Stromal cell of bone marrow (primary cell): ENCODE data around the gene TERT.
"Not testable (repeated sequence)": the region's sequence is repeated elsewhere in the genome, so short reads cannot be mapped to it uniquely, and the experiment has no call there.

Experiments
- DNase-seq: peaks from one replicate; pipeline ENCODE4 v3.0.0-alpha.2; 2012; ENCODE audit warnings: low read depth

Gene TERT

DNA sequence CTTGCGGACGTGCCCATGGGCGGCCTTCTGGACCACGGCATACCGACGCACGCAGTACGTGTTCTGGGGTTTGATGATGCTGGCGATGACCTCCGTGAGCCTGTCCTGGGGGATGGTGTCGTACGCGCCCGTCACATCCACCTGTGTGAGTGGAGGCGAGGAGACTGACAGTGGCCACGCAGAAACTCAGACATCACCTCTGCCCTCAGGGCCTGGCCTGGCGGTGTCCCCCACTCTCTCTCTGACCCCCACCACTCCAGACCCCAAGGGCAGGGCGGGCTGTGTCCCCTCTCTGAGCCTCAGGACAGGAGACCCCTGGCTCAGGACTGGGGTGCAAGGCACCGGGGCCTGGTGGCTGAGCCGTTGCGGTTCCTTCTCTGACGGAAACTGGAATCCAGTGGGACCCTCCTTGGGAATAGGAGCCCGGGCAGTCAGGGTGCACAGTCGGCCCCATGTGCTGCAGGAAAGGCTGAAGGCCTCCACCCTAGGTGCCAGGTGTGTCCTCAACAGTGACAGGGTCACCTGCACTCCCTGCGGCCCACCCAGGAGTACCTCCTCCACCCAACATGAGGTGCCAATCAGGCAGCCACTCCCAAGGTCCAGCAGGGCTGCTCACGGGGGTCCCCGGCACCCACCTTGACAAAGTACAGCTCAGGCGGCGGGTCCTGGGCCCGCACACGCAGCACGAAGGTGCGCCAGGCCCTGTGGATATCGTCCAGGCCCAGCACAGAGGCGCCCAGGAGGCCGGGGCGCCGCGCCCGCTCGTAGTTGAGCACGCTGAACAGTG, 16.0 kb downstream of the TERT start:
- DNase-seq: no peak

DNA sequence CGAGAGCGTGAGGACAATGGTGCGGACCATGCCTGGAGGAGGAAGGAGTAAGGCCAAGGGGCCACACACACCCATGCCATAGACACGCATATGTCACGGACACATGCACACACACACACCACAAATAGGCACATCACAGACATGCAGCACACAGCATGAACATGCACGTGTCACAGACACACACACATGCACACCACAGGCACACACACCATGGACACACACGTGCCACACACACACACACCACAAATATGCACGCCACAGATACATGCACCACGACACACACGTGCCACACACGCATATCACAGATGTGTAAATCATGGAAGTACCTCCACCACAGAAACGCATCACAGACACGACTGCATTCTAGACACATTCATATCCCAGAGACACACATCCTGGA, 16.7 kb downstream of the TERT start:
- DNase-seq: no peak

DNA sequence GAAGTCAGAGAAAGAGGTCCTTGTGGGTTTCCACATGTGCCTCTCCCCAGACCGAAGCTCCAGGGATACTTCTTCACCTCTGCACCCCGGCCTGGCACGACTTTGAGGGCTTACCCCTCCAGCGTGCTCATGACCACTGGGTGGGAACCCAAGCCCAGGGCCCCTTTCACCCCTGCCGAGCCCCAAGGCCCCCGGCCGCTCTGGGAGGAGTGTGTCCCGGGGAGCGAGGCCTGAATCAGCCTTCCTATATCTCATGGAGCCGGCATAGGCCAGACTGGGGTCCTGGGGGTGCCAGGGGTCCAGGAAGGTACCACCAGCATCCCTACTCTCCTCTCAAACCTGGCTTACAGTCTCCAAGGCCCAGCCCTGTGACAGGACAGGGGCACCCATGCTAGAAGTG, 17.1 kb downstream of the TERT start:
- DNase-seq: no peak

DNA sequence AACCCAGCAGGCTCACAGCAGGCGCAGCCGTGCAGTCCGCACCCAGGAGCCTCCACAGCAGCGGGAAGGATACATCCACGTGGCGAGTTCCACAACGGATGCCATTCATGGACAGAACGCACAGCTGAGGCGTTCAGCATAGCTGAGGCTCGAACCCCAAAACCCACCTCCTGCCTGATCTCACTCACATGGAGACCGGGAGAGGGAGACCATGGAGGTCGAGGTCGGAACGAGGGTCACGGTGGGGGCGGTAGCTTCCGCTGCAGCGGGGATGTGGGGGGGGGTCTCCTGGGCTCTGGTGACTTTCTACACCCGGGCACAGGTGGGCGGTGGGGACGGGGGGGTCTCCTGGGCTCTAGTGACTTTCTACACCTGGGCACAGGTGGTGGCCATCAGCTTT, 17.5 kb downstream of the TERT start:
- DNase-seq: no peak

DNA sequence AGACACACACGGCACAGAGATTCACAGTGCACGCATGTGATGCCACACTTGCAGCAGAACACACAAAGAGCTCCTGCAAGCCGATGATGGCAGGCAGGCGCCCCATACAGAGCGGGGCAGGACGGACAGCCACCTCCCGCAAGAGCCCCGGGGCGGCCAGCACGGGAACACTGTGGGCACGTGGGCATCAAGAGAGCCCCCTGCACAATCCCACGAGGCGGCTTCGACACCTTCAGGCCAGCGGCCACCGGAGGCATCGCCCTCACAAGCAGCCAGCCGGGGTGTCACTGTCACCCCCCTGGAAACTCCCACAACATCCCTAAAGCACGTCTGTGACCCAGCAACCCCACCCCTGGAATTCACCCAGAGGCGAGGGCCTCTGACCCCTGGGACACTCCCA, 17.9 kb downstream of the TERT start:
- DNase-seq: no peak

DNA sequence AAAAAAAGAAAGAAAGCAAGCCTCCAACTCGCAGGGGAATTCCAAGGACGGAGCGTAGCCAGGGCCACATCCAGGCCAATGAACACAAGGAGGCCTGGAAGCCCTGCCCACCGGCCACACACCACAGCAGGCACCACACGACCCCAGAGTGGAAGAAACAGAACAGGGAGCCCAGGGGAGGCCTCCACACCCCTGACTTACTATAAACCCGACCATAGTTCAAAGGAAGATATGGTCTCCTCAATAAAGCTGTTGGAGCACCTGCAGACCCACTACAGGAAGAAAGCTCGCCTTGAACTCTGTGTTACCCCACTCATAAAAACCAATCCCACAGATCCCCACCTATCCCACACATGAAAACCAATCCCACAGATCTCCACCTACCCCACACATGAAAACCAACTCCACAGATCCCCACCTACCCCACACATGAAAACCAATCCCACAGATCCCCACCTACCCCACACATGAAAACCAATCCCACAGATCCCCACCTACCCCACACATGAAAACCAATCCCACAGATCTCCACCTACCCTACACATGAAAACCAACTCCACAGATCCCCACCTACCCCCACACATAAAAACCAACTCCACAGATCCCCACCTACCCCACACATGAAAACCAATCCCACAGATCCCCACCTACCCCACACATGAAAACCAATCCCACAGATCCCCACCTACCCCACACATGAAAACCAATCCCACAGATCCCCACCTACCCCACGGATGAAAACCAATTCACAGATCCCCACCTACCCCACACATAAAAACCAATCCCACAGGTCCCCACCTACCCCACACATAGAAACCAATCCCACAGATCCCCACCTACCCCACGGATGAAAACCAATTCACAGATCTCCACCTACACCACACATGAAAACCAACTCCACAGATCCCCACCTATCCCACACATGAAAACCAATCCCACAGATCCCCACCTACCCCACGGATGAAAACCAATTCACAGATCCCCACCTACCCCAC, 19.2 kb downstream of the TERT start:
- not testable (repeated sequence) for DNase-seq

DNA sequence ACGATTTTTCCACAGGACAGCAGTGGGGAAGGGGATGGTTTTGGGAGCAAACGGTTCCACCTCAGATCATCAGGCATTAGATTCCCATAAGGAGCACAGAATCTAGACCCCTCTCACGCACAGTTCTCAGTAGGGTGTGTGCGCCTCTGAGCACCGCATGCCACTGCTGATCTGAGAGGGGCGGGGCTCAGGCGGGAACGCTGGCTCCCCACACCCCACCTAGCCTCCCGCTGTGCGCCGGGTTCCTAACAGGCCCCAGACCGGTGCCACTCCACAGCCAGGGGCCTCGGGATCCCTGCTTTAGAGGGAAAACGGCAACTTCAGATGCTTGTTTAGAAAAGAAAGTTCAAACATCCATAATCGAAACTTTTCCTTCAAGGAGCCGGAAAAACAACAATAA, 20.4 kb downstream of the TERT start:
- DNase-seq: no peak

DNA sequence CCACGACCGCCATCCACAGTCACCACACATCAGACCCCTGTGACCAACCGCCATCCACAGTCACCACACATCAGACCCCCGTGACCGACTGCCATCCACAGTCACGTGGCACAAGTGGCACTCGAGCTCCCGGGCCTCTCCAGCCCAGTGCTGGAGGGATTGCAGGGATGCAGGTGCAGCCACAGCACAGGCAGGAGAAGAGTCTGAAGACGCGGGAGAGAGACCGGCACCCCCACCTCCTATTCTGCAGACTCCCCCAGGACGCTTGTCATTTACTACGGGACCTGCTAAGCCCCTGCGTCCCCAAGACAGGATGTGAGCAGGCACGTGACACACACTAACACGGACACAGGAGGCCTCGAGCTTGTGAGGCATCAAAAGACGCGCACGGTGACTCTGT, 21.1 kb downstream of the TERT start:
- no peak for DNase-seq

DNA sequence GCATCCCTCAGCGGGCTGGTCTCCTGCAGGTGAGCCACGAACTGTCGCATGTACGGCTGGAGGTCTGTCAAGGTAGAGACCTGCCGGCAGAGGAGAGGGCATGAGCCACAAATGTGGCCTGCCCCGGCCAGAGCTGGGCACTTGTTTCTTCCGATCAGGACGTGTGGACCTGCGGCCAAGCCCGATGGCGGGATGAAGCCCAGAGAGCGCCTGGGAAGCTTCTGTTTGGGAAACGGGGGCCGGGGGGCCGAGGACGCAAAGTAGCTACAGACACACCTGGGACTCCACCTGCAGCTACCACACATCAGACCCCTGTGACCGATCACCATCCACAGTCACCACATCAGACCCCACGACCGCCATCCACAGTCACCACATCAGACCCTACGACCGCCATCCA, 22.7 kb downstream of the TERT start:
- no peak for DNase-seq

DNA sequence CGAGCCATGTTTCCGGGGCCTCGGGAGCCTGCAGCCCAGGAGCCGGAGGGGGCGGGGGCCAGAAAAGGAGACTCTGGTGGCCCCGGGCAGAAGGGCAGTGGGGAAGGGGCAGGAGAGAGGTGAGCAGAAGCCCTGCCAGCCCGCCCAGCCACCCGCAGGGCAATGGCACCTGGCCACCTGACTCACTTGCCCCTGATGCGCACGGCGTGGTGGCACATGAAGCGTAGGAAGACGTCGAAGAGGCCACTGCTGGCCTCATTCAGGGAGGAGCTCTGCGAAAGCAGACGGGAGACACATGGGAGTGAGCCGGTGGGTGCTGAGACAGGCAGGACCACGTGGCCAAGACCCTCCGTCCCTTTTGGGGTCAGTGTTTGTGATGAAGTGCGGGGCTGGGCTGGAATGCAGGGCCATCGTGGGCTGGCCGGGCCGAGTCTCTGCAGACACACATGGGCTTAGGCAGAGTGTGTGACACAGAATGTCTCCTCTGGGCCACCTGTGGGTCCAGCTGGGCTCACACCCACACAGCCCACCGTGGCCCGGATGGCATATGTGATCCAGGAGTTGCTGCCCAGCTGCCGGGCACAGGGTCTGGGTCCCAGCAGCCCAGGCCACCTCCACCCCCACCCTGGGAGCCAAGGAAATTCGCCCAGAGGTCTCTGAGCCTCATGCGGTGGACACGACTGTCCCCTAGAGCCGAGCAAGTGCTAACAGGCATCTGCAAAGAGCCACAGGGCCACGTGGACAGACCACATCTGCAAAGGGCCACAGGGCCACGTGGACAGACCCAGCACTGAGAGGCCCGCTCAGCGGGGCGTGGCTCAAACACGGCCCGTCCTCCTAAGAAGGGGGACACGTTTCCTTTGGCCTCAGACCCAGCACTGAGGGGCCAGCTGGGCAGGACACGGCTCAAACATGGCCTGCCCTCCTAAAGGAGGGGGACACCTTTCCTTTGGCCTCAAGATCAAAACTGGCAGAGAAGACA, 23.6 kb downstream of the TERT start:
- DNase-seq: no peak

DNA sequence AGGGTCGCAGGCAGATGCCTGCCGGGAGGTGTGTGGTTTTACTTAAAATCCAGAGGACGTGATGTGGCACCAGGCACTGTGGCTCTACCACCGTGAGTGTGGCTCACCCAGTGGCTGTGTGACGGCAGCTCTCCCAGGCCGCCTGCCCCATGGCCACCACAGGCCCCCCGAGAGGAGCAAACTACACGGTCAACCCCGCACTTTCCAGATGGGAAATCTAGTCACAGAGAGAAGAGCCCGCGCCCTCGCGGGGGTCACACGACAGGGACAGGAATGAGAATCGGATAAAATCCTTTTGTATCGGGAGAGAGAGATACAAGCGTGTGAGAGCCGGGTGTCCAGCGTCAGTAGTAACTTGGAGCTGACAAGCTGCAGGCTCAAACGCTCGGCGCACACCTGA, 24.4 kb downstream of the TERT start:
- DNase-seq: no peak

DNA sequence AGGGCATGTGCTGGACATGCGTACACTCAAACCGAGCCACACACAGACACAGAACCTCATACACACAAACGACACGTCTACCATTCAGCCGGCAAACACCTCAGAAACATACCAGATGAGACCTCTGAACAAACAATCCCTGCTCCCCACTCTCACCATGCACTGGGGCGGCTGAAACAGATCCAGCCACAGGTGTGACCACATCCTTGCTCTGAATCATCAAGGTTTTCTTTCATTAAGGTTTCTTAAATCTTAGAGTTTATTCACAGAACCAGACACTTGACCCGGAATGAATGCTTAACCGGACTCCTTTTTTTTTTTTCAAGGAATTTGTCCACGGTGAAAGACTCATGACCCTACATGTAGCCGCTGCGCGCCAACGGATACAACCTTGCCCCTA, 26.2 kb downstream of the TERT start:
- no peak for DNase-seq

DNA sequence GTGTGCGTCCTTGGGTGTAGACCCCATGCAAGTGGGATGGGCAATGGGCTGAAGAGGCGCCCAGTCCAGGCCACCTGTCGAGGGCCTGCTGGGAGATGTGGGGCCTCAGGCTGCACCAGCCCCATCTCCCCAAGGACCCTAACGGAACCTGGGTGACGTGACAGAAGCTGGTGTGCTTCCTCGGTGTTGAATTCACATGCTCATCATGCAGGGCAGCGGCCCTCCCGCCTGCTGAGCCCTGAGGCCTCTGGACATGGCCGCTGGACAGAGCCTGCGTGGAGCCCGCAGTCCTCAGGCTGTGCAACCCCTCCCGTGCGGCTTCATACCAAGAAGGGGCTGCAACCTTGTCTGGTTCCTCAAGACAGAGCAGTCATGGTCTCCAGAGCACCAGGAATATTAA, 26.8 kb downstream of the TERT start:
- no peak for DNase-seq

DNA sequence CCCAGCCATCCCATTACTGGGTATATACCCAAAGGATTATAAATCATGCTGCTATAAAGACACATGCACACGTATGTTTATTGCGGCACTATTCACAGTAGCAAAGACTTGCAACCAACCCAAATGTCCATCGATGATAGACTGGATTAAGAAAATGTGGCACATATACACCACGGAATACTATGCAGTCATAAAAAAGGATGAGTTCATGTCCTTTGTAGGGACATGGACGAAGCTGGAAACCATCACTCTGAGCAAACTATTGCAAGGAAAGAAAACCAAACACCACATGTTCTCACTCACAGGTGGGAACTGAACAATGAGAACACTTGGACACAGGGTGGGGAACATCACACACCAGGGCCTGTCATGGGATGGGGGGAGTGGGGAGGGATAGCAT, 27.4 kb downstream of the TERT start:
- not testable (repeated sequence) for DNase-seq

DNA sequence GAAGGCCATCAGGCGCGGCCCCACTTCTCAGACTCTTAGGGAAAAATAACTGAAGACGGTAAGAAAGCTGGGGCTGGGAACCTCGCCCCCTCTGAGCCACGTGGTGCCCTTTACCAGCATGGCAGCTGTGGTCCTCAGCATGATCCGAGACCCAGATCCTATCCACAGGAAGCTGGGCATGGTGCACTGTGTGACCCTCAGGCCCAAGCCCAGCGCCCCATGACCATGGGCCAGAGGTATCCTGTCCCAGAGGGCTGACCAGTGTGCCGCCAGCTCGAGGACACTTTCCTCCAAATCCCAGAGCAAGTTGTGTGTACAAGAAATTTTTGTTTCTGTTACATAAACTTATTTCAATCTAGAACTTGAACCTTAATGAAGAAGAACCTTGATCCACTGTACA, 28.1 kb downstream of the TERT start:
- no peak for DNase-seq

DNA sequence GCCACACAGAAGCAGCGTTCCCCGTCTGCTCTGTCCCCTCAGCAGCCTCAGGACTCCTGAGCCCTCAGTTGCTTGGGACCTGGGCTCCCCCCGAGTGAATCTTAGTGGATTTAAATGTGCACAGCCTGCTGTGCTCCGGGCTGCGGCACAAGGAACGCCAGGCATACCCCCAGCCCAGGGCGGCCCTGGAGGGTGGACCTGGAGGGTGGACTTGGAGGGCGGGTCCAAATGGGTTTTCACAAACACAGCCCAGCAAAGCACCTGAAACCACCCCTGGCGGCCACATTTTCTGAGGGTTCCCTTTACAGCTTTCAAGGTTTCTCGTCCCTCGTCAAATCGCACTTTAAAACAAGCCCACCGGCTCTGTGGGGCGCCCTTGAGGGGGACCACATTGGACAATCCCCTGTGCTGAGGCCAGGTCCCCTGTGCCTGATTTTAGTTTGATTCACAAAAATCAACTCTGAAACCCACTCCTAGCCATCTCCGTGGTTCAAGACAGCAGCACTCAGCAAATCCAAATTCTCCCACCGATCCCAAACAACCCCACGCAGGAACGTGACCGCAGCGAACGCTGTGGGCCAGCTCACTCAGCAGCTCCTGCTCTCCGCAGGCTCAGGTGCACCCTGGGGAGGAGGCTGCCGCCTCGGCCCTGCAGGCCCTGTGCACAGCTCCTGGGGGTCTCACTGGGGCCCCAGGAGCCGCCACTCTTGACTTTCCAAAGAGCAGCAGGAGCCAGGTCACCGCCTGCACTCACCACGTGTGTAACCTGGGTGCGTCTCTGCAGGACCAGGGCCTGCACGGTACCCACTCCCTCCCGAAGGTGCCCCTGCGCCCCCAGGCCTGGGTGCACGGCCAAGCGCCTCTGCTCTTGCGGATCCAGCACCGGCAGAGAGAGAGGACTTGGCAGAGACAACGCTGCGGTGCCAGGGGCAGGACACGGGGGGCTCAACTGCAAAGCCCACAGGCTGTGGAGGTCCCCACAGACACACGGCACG, 29.1 kb downstream of the TERT start:
- DNase-seq: no peak

DNA sequence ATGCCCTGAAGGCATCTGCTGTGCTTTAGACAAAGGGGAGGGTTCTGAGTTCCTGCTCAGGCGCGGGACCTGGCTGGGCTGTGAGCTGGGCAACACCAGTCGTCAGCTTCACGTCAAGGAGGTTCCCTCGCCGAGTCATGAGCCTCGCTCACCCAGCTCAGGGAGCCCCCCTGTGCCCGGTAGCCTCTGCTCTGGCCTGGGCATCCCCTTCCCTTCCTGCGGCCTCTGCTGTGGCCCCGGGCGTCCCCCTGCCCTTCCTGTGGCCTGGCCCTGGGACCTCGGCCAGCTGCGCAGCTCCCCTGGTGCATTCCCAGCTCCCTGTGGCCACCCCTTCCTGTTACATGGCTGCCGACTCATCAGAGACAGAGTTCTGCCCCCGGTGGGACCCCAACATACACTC, 29.8 kb downstream of the TERT start:
- no peak for DNase-seq

DNA sequence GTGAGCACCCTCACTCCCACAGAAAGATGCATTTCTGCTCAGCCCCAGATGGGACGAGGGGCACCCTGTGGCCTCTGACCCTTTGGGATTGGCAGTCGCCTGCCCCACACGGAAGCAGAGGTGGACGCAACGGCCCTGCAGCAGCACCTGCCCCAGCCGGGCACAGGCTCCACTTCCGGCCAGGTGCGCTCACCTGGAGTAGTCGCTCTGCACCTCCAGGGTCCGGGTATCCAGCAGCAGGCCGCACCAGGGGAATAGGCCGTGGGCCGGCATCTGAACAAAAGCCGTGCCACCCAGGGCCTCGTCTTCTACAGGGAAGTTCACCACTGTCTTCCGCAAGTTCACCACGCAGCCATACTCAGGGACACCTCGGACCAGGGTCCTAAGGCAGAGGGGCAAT, 30.7 kb downstream of the TERT start:
- no peak for DNase-seq

DNA sequence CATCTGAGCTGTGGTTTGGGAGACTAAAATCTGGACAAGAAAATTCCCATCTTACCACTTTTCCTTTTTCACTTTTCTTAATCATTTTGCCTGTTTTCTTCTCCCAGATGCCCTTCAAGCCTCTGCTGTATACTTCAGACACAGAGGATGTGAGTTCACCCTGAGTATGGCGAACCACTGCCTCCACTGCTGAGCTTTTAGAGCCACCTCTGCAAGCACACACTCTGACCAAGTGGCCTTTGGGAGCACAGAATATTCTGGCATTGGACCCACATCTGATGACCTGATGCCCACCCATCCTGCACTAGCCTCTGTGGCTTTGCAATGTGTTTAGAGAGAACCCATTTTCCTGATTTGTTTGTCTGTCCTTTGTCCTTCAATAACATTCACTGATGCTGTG, 32.5 kb downstream of the TERT start:
- DNase-seq: no peak

DNA sequence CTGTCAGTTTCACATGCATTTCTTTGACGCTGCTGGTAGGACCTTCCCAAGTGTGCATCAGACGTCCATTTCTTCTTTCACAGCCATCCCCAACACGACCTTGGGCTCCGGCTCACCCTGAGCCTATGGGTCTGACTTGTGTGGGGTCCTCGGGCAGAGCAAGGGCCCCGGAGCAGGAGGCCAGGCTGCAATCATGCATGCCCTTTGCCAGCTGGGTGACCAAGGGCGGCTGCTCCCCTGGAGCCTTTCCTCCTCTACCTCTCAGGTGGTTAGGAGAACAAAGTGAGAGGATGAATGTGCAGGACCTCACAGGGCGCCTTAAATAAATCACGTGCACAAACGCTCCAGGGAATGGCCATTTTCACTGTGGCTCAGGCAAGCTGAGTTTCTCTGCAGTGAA, 33.2 kb downstream of the TERT start:
- no peak for DNase-seq
